ENCODE data around the gene INSIG1.

- TF ChIP-seq ZNF232 (CRISPR knock-in tag; IDR thresholded peaks at IDR 0.05) (no peak), ZNF263 (CRISPR knock-in tag; IDR thresholded peaks at IDR 0.05; ENCODE audit: low read depth) (no peak), CREB1 (CRISPR knock-in tag; IDR thresholded peaks at IDR 0.05) (no peak), ATF1 (CRISPR knock-in tag; IDR thresholded peaks at IDR 0.05) (no peak)
- TF ChIP-seq, protein P1, sequence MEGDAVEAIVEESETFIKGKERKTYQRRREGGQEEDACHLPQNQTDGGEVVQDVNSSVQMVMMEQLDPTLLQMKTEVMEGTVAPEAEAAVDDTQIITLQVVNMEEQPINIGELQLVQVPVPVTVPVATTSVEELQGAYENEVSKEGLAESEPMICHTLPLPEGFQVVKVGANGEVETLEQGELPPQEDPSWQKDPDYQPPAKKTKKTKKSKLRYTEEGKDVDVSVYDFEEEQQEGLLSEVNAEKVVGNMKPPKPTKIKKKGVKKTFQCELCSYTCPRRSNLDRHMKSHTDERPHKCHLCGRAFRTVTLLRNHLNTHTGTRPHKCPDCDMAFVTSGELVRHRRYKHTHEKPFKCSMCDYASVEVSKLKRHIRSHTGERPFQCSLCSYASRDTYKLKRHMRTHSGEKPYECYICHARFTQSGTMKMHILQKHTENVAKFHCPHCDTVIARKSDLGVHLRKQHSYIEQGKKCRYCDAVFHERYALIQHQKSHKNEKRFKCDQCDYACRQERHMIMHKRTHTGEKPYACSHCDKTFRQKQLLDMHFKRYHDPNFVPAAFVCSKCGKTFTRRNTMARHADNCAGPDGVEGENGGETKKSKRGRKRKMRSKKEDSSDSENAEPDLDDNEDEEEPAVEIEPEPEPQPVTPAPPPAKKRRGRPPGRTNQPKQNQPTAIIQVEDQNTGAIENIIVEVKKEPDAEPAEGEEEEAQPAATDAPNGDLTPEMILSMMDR (IDR thresholded peaks at IDR 0.05), result no peak
These were observed 26.6 kb downstream of the INSIG1 start for GRCh38 chr7:155324012-155324917.

Data from WTC11 (cell line).